WTC11 (cell line): Measurements from ENCODE around the gene CLN6. TPM values are rescaled to one million over a fixed set of nuclear protein-coding genes. Genes with fewer than 3 reads are reported as not detected.

ENCODE experiments used
- AR ChIP-seq: fragments of 250-450 bp; sonication (Bioruptor Pico); IDR thresholded peaks from 2 replicates; pipeline ENCODE4 v1.9.0; 2021; ENCODE audit warnings: mild to moderate bottlenecking
- ATF3 ChIP-seq: sonication (generic); formaldehyde crosslinking; conservative IDR thresholded peaks from 2 replicates; pipeline ENCODE4 v1.8.1; 2022; ENCODE audit warnings: mild to moderate bottlenecking, missing genetic modification reagents
- CREB1 ChIP-seq: sonication (generic); formaldehyde crosslinking; IDR thresholded peaks from 2 replicates; pipeline ENCODE4 v1.8.0; 2023; ENCODE audit warnings: mild to moderate bottlenecking, missing genetic modification reagents
- CREM ChIP-seq: sonication (generic); formaldehyde crosslinking; IDR thresholded peaks from 2 replicates; pipeline ENCODE4 v1.8.1; 2022; ENCODE audit warnings: mild to moderate bottlenecking, missing genetic modification reagents, moderate library complexity
- E2F1 ChIP-seq: sonication (generic); formaldehyde crosslinking; IDR thresholded peaks from 2 replicates; pipeline ENCODE4 v1.8.0; 2022; ENCODE audit warnings: mild to moderate bottlenecking, missing genetic modification reagents
- E2F4 ChIP-seq: sonication (generic); formaldehyde crosslinking; IDR thresholded peaks from 2 replicates; pipeline ENCODE4 v1.8.1; 2022; ENCODE audit warnings: low read depth, mild to moderate bottlenecking, moderate library complexity, missing genetic modification reagents, borderline replicate concordance
- FOXP1 ChIP-seq: sonication (generic); formaldehyde crosslinking; IDR thresholded peaks from 2 replicates; pipeline ENCODE4 v1.8.0; 2022; ENCODE audit warnings: missing genetic modification reagents, mild to moderate bottlenecking, moderate library complexity, borderline replicate concordance
- JUN ChIP-seq: sonication (generic); formaldehyde crosslinking; IDR thresholded peaks from 2 replicates; pipeline ENCODE4 v1.8.0; 2023; ENCODE audit warnings: mild to moderate bottlenecking, missing genetic modification reagents
- NFE2L1 ChIP-seq: sonication (generic); formaldehyde crosslinking; IDR thresholded peaks from 2 replicates; pipeline ENCODE4 v1.8.1; 2023; ENCODE audit warnings: missing genetic modification reagents
- NR2C2 ChIP-seq: sonication (generic); formaldehyde crosslinking; IDR thresholded peaks from 2 replicates; pipeline ENCODE4 v1.8.0; 2022; ENCODE audit warnings: mild to moderate bottlenecking, missing genetic modification reagents
- NR3C1 ChIP-seq: sonication (generic); formaldehyde crosslinking; conservative IDR thresholded peaks from 2 replicates; pipeline ENCODE4 v1.8.1; 2023; ENCODE audit warnings: low read depth, mild to moderate bottlenecking, missing genetic modification reagents
- RORB ChIP-seq: fragments of 250-450 bp; sonication (Bioruptor Pico); IDR thresholded peaks from 2 replicates; pipeline ENCODE4 v1.9.0; 2021; ENCODE audit warnings: mild to moderate bottlenecking
- SOX15 ChIP-seq: fragments of 250-450 bp; sonication (Bioruptor Pico); IDR thresholded peaks from 2 replicates; pipeline ENCODE4 v1.9.0; 2021; ENCODE audit warnings: mild to moderate bottlenecking
- STAT6 ChIP-seq: sonication (generic); formaldehyde crosslinking; conservative IDR thresholded peaks from 2 replicates; pipeline ENCODE4 v1.8.1; 2023; ENCODE audit warnings: mild to moderate bottlenecking, low read depth, missing genetic modification reagents, moderate library complexity
- TCF7 ChIP-seq: sonication (generic); formaldehyde crosslinking; IDR thresholded peaks from 2 replicates; pipeline ENCODE4 v1.8.0; 2022; ENCODE audit warnings: mild to moderate bottlenecking, low read depth, missing genetic modification reagents, moderate library complexity
- USF2 ChIP-seq: sonication (generic); formaldehyde crosslinking; IDR thresholded peaks from 2 replicates; pipeline ENCODE4 v1.8.1; 2023; ENCODE audit warnings: mild to moderate bottlenecking, missing genetic modification reagents, moderate library complexity
- ZBTB21 ChIP-seq: sonication (generic); formaldehyde crosslinking; IDR thresholded peaks from 2 replicates; pipeline ENCODE4 v1.8.1; 2023; ENCODE audit warnings: mild to moderate bottlenecking, missing genetic modification reagents, borderline replicate concordance
- ZNF138 ChIP-seq: sonication (generic); formaldehyde crosslinking; conservative IDR thresholded peaks from 2 replicates; pipeline ENCODE4 v1.8.1; 2022; ENCODE audit warnings: mild to moderate bottlenecking, moderate library complexity, missing genetic modification reagents
- ZNF219 ChIP-seq: sonication (generic); formaldehyde crosslinking; IDR thresholded peaks from 2 replicates; pipeline ENCODE4 v1.8.0; 2023; ENCODE audit warnings: missing genetic modification reagents, mild to moderate bottlenecking, borderline replicate concordance
- ZNF232 ChIP-seq: sonication (generic); formaldehyde crosslinking; IDR thresholded peaks from 2 replicates; pipeline ENCODE4 v1.8.0; 2022; ENCODE audit warnings: mild to moderate bottlenecking, missing genetic modification reagents
- ZNF396 ChIP-seq: fragments of 250-450 bp; sonication (Bioruptor Pico); IDR thresholded peaks from 2 replicates; pipeline ENCODE4 v1.8.0; 2021; ENCODE audit warnings: mild to moderate bottlenecking, moderate library complexity, borderline replicate concordance
- ZNF512 ChIP-seq: sonication (generic); formaldehyde crosslinking; IDR thresholded peaks from 2 replicates; pipeline ENCODE4 v1.8.1; 2022; ENCODE audit warnings: missing genetic modification reagents, borderline replicate concordance
- ZNF532 ChIP-seq: fragments of 250-450 bp; sonication (Bioruptor Pico); IDR thresholded peaks from 2 replicates; pipeline ENCODE4 v1.9.0; 2021; ENCODE audit warnings: mild to moderate bottlenecking, borderline replicate concordance
- total RNA-seq: library from RNA; stranded (reverse); gene quantifications from 3 replicates; pipeline ENCODE4 v1.2.3, GENCODE V29; 2021

CLN6 gene
- total RNA-seq, 1 experiment from 2014 or later = 50.2 TPM

- no peak; the same call in 1 of the 2 replicates for TF ChIP-seq AR (CRISPR knock-in tag)
- no peak for TF ChIP-seq TCF7 (CRISPR knock-in tag)
- TF ChIP-seq ZNF396 = no peak
- TF ChIP-seq CREB1 (CRISPR knock-in tag) = peak; percentile 91
- TF ChIP-seq ZNF232 (CRISPR knock-in tag) = 0 out of 2 replicates have a peak, but pooled peaks have one; percentile 56
- TF ChIP-seq E2F4 = no peak
- TF ChIP-seq SOX15 (CRISPR knock-in tag) = no peak
- peak; percentile 58 for TF ChIP-seq USF2
- no peak; the same call in 1 of the 2 replicates for TF ChIP-seq ZNF532
- peak; percentile 81 for TF ChIP-seq E2F1
- peak; percentile 66 for TF ChIP-seq NR2C2 (CRISPR knock-in tag)
- TF ChIP-seq NFE2L1 (CRISPR knock-in tag) = no peak
- peak; percentile 95 for TF ChIP-seq STAT6
- no peak for TF ChIP-seq ZNF219
- no peak for TF ChIP-seq JUN (CRISPR knock-in tag)
- peak; percentile 86; the same call in 1 of the 2 replicates for TF ChIP-seq NR3C1 (CRISPR knock-in tag)
- TF ChIP-seq ZNF138 (CRISPR knock-in tag) = peak; percentile 87; the same call in 1 of the 2 replicates
- TF ChIP-seq RORB (CRISPR knock-in tag) = no peak
- peak; percentile 93; the same call in 1 of the 2 replicates for TF ChIP-seq ZBTB21
- TF ChIP-seq ZNF512 (CRISPR knock-in tag) = no peak
- TF ChIP-seq FOXP1 (CRISPR knock-in tag) = peak; percentile 93; the same call in 1 of the 2 replicates
- TF ChIP-seq ATF3 (CRISPR knock-in tag) = no peak
- TF ChIP-seq CREM (CRISPR knock-in tag) = peak; percentile 55; the same call in 1 of the 2 replicates
Observed at GRCh38 chr15:68256675-68257450, 27.3 kb upstream of the CLN6 start (continued).
